GM03348 (cell line): ENCODE data around the gene GLS.
"Not testable (repeated sequence)": the region's sequence is repeated elsewhere in the genome, so short reads cannot be mapped to it uniquely, and the experiment has no call there.

ENCODE experiments used
- DNase-seq: peaks from one replicate; pipeline ENCODE4 v3.0.0; 2012; ENCODE audit warnings: low spot score

GLS gene

DNA sequence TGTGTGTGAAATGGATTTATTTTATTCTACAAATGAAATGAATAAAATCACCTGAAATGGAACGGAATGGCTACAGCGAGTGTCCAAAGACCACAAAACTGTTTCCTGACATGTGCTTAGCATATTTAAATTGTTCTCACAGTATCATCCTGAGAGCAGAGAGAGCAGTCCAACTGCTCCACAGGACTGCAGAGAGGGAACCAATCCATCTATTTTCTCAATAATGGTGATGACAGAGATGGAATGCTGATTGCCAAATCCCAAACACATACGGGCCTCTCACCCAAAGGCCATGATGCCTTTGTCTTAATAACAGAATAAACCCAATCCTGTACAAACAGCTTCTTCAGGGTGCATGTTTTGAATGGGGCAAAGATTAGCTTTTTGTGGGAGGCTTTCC lies 92.2 kb downstream of the GLS start:
- DNase-seq = peak; percentile 63

DNA sequence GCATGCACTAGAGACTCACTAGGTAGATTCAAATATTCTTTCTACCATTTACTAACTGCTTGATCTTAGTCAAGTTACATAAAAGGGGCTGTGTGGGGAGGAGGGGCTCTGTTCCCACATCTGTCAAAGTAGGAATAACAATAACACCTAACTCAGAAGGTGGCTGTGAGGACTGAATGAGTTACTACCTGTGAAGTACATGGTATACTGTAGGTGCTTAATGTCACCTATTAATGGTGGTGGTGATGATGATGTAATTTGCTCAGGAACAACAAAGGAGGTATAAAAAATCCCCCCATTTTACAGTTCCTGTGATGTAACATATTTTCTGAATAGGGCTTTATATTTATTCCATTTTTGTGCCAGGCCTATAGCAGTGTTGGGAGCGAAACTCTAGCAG lies 92.6 kb downstream of the GLS start:
- DNase-seq = no peak

DNA sequence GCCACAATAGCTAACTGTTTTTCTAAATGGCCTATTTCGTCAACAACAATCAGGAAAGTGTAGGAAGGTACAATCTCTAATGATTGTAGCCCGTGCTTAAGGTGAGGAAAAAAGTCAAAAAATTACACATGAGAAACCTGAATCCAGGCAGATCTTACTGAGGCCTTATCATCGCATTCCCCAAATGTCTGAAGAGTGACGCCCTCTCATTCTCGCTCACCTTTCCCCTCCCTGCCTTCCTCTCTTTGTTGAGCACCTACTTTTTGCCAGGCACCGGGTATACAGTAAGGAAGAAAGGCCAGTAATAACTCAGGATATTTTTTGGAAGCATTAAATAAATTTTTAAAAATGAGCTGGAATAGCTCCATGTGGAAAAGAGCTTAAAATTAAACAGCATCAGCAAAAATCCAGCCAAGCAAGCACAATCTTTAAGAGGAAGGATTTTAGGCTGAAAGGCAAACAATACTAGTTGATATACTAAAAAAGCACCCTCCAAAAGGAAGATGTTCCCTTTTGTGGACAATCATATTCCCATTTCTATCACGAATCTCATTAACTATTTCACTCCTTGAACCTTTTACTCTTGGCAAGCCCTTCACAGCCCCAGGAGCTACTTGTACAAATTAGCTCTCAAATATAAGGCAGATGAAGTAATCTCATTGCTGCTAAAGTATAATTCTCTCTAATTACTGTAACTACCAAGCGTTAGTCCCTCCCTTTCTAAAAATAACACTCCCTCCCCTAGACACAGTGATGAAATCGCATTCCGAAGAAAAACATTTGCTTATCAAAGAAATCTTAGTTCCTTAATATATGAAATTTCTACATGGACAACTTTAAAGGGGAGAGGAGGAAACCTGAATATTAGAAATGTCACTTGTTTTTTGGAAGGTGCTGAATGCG lies 93.4 kb downstream of the GLS start:
- no peak for DNase-seq

- no peak for DNase-seq
Observed at GRCh38 chr2:190974629-190975361, 94.2 kb downstream of the GLS start.

- no peak for DNase-seq
Observed at GRCh38 chr2:190976521-190976920, 95.9 kb downstream of the GLS start.

DNA sequence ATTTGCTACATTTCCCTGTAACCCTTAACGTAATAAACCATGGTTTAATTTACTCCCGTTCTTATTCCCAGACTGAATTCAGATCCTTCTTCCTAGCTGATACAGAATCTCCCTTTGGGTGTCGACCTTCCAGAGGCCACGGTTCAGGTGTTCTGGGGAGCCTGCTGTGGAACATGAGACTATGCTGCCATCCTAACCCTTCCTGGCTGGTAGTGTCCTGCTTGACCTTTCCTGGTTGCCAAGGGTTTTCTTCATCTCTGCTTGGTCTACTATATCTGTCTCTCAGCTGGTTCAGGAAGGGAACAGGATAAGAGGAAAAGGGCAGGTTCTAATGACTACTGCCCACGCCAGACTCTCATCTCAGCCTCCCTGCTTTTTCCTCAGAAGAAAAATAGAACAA lies 96.9 kb downstream of the GLS start:
- no peak for DNase-seq

DNA sequence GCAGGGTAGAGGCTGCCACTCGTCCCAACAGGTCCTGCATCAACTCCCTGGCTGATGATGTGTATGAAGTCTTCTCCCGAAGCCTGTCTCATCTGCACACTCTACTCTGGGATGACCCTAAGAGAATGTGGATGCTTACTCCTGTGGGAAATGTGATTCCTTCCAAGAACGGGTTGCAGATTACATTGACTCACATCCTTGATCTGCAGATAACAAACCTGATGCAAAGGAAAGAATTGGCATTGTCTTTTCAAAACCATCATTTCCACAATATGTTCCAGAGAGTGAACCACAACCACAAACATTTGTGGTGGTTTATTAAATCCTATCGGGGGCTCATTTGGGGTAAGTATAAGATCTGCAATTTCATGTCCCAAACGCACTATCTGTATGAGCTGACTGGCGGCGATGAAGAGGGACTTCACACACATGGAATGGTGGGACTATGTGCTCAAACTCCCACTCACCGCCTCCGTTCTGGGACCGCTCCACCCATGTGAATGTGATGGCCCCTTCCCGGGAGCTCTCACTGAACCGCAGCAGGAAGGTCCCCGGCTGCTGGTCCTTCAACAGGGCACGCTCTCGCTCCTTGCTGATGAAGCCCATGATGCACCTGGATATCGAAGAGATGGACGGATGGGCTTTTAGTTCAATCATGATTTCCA lies 97.9 kb downstream of the GLS start:
- peak; percentile 40 for DNase-seq

DNA sequence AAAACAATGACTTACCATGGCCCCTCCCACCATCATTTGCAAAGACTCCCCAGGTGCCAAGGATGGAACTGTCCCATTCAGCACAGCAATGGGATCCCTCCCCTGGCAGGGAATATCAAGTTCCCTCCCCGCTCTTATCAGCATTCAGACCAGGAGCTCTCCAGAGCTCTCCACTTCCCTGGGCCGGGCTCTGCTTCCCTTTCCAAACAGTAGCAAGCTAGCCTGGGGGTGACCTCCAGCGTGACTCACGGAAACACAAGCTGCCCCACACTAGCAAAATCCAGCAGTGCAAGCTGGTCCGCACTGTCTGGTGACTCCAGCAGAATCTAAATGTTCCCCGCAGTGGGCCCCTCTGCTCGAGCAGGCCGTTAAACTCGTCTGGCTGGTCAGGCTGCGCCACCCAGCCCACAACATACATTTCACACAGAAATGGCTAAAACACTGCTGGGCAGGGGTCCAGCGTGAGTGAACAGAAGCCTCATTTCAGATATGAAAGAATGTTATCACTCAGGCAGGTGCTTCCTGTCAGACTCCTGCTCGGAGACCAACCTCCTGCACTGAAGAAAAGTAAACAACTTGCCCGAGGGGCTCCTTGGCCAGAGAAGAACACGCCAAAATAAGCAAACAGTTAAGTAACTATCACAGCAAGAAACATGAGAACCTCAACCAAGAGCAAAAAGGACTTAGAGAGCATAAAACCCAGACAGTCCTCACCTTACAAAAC lies 99.4 kb downstream of the GLS start:
- no peak for DNase-seq

DNA sequence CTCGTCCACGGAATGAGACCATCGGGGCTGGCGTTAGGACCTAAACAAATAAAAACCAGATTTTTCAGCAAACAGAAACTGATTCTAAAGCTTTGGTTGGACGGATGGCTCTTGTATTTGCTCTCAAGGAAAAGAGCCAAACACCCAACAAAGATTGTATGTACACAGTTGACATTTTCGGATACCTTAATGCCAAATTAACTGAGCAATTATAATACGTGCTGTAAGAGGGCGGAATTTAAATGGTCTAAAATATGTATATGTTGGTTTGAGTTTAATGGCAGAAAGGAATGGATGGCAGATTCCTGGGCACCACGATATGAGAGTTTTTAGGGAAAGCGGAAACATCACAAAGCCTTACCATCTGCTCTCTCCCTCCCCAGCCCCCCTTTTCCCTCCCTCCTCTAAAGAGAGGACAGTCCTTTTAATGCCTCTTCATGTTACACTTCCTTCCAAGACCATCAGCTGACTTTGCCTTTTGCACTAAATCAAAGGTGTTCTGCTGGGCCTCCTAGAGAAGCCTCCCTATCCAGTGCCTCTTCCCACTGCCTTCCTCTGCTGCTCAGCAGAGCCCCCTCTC lies 100.1 kb downstream of the GLS start:
- DNase-seq = no peak

DNA sequence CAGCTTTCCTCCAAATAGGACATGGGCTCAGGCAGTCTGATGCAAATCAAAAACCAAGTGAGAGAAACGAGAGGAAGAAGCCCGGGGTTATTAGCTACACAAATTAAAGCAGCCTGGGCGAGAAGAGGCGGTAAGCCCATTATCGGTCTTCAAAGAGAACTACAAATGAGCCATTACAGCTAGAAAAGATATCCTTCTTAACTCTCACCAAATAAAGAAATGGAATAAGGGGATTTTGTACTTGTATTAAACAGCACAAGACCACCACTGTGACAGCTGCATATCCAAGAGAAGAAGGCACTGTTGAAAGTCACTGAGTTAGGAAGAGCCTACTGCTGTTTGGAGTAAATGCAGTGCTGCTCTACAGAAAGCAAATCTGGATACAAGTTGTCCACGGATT lies 100.7 kb downstream of the GLS start:
- DNase-seq = no peak

- DNase-seq = no peak
Observed at GRCh38 chr2:190981733-190982132, 101.1 kb downstream of the GLS start.

GRCh38 chr2:190982262-190983034 lies 101.8 kb downstream of the GLS start:
- DNase-seq = no peak

DNA sequence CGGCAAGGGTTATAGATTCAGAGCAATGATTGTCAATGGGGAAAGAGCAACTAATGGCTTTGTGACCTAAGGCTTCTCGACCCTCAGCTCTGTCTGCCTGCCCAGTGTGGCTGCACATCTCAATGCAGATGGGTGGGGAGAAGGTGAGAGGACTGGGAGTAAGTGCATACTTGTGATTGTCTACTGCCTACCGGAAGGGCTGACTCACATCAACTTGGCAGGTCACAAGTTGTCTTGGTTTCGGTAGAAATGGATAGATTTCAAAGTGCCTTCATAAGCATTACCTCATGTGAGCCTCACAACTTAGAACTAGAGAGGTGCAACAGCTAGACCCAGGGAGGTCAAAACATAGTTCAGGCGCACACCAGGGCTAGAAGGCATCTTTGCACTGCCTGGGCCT lies 104.0 kb downstream of the GLS start:
- DNase-seq = peak; percentile 74

GRCh38 chr2:190986221-190986953 lies 105.8 kb downstream of the GLS start:
- DNase-seq = no peak

DNA sequence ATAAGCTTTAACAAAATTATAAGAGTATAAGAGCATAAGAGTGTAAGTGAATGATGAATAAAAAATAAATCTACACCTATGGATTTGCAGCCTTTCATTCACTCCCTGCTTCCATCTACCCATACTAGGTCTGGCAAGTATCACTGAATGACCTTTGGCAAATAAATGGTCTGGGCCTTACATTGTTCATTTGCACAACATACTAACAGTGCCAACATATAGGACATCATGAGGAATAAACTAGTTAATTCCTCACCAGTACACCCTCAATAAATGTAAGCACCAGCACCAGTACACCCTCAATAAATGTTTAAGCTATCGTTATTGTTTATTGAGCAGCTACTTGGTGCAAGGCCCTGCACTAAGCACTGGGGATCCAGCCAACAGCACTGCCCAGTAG lies 106.5 kb downstream of the GLS start:
- no peak for DNase-seq

DNA sequence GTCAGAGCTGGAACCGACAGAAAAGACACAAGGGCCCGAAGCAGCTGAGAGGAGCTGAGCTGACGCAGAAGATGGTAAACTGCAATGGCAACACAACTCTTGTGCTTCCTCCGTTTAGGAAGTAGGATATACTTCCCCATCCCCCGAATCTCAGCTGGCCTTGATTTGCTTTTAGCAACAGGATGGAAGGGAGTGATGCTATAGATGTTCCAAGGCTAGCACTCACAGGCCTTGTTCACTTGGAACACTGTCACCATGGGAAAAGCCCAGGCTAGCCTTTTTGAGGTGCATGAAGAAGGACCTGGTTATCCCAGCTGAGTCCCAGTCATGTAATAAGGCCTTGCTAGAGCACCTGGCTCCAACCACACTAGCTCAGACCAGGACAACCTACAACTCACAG lies 107.3 kb downstream of the GLS start:
- DNase-seq = no peak

DNA sequence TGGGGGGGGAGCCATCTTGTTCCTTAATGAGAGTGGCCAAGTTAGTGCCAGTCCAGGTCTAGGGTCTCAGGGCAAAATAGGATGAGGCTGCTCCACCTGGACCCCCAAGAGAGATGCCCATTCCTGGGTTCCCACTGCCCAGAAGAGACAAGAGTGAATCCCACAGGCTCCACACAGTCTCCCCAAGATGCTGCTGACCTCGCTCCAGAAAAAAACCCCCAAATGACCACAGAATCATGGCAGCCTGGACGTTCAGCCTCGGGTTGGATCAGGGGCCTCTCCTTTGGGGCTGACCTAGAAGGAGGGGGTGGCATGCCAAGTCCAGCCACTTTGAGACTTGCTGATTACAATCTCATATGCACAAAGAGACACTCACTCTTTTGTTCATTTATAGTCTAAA lies 108.3 kb downstream of the GLS start:
- no peak for DNase-seq

DNA sequence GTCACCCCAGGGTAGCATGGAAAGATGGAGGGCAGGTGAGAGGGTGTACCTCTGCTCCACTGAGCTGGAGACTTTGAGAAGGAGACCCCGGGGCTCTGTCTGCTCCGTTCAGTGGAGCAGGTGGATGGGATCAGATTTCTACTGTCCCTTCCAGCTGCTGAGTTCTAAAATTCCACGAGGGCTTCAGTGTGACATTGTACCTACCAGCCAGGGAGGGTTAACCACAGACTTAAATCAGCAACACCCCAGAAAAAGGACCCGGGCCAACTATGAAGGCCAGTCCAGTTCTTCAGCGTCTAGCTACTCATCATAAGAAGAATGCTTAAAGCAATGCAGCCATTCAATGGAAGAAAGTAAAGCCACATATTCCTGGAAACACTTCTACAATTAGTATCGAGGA lies 109.5 kb downstream of the GLS start:
- DNase-seq = no peak

- DNase-seq = no peak
Observed at GRCh38 chr2:190993292-190993643, 112.6 kb downstream of the GLS start.

DNA sequence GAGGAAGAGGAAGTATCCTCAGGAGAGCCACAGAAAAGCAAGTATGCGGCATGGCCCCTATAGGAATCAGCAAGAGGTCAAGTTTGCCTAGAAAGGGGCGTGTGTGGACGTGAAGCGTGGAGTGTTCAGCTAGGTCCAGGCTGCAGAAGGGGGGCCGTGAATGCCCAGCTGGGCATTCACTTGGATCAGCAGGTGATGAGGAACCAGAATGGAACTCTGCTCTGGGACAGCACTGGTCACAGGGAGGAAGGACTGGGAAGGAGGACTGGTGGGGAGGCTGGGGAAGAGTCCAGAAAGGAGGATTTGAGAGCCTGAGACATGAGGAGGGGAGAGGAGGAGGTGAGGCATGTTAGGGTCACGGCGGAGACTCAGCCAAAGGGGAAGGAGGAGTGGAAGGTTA lies 113.5 kb downstream of the GLS start:
- DNase-seq = no peak

DNA sequence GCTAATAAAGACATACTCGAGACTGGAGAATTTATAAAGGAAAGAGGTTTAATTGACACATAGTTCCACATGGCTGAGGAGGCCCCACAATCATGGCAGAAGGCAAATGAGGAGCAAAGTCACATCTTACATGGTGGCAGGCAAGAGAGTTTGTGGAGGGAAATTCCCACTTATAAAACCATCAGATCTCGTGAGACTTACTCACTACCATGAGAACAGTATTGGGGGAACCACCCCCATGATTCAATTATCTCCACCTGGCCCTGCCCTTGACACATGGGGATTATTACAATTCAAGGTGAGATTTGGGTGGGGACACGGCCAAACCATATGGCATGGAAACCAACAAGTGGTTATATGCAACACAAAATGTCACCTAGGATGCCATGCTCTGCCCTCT lies 114.7 kb downstream of the GLS start:
- DNase-seq = not testable (repeated sequence)
